WI38 (cell line): Measurements from ENCODE around the gene TCEANC.
A peak's percentile ranks its signal among the peaks of the same experiment; 100 is the strongest.

Source experiments
- H3K4me3 ChIP-seq: 2 replicates; pipeline ENCODE4 v1.5.1; 2011; ENCODE audit warnings: low read depth, mild to moderate bottlenecking, control low read depth, low read length
- CTCF ChIP-seq: IDR thresholded peaks from 2 replicates; pipeline ENCODE4 v1.5.1; 2012; ENCODE audit warnings: low read depth, mild to moderate bottlenecking, control low read depth, low read length

TCEANC gene

GRCh38 chrX:13685126-13685763, 32.3 kb downstream of the TCEANC start:
- no peak overlapping the region for H3K4me3 ChIP-seq
- TF ChIP-seq CTCF, result no peak

GRCh38 chrX:13687203-13687602, 34.3 kb downstream of the TCEANC start:
- H3K4me3 ChIP-seq, result no peak overlapping the region
- TF ChIP-seq CTCF, result no peak

GRCh38 chrX:13688384-13688957, 35.5 kb downstream of the TCEANC start:
- H3K4me3 ChIP-seq, result peak overlapping the region; percentile 88
- no peak for TF ChIP-seq CTCF

- no peak for TF ChIP-seq CTCF
- H3K4me3 ChIP-seq, result peak within 1 kb of the TSS; percentile 88
Measured at GRCh38 chrX:13688958-13689740, 36.2 kb downstream of the TCEANC start, which contains the start of gene RAB9A. Gene RAB9A (plus strand): TSS chrX:13689128. CDS start chrX:13708747, 19,619 bp downstream.

- H3K4me3 ChIP-seq, result peak overlapping the region; percentile 88
- TF ChIP-seq CTCF, result no peak
Measured at GRCh38 chrX:13689741-13690211, 36.8 kb downstream of the TCEANC start.

GRCh38 chrX:13690836-13691235, 37.9 kb downstream of the TCEANC start:
- peak overlapping the region; percentile 88 for H3K4me3 ChIP-seq
- no peak for TF ChIP-seq CTCF
